Activated CD4-positive, alpha-beta T cell treated with anti-CD3 and anti-CD28 coated beads, Interleukin-2, Interleukin-4, amounts not matched to agents 100 ng/mL and 50 ng/mL, durations not matched to agents 16 hours and 8 hours (primary cell): Measurements from ENCODE around the gene UBE2H.
"Not testable (repeated sequence)": the region's sequence is repeated elsewhere in the genome, so short reads cannot be mapped to it uniquely, and the experiment has no call there.

Experiments used
- DNase-seq: peaks from one replicate; pipeline ENCODE4 v3.0.0-alpha.2; 2020; ENCODE audit warnings: low spot score

UBE2H gene

GRCh38 chr7:129952653-129953560 lies at the start of gene UBE2H:
Gene UBE2H, minus strand, starts transcription at chr7:129952960. Its CDS starts 405 bp downstream, at chr7:129952555.
- peak; percentile 94 for DNase-seq

GRCh38 chr7:129998446-129998845 lies 45.7 kb upstream of the UBE2H start:
- no peak for DNase-seq

- DNase-seq: no peak
Observed at GRCh38 chr7:129997285-129997684, 44.5 kb upstream of the UBE2H start.

GRCh38 chr7:129993275-129993674 lies 40.5 kb upstream of the UBE2H start:
- DNase-seq: no peak

- no peak for DNase-seq
Observed at GRCh38 chr7:129990403-129991192, 37.8 kb upstream of the UBE2H start.

- DNase-seq: peak; percentile 11
Observed at GRCh38 chr7:129989466-129989865, 36.7 kb upstream of the UBE2H start.

- DNase-seq: no peak
Observed at GRCh38 chr7:129986600-129986999, 33.8 kb upstream of the UBE2H start.

- no peak for DNase-seq
Observed at GRCh38 chr7:129980667-129981066, 27.9 kb upstream of the UBE2H start.

GRCh38 chr7:129975309-129975708 lies 22.5 kb upstream of the UBE2H start:
- no peak for DNase-seq

- DNase-seq: no peak
Observed at GRCh38 chr7:129970816-129971215, 18.1 kb upstream of the UBE2H start.

- no peak for DNase-seq
Observed at GRCh38 chr7:129969881-129970446, 17.2 kb upstream of the UBE2H start.

GRCh38 chr7:129968592-129969383 lies 16.0 kb upstream of the UBE2H start:
- DNase-seq: no peak

GRCh38 chr7:129960204-129960475 lies 7.4 kb upstream of the UBE2H start:
- not testable (repeated sequence) for DNase-seq

- no peak for DNase-seq
Observed at GRCh38 chr7:129959471-129960203, 6.9 kb upstream of the UBE2H start.

- DNase-seq: no peak
Observed at GRCh38 chr7:129958643-129959470, 6.1 kb upstream of the UBE2H start.

- no peak for DNase-seq
Observed at GRCh38 chr7:129955993-129956543, 3.3 kb upstream of the UBE2H start.

- peak; percentile 28 for DNase-seq
Observed at GRCh38 chr7:129952086-129952652, 591 bp downstream of the UBE2H start.

GRCh38 chr7:129951226-129952085 lies 1.3 kb downstream of the UBE2H start:
- DNase-seq: no peak

- no peak for DNase-seq
Observed at GRCh38 chr7:129950933-129951225, 1.9 kb downstream of the UBE2H start.
